Mesothelial cell of epicardium (in vitro differentiated cells): Measurements from ENCODE around the gene KHSRP. TPM values are rescaled to one million over a fixed set of nuclear protein-coding genes. Genes with fewer than 3 reads are reported as not detected.
A peak's percentile ranks its signal among the peaks of the same experiment; 100 is the strongest.

Source experiments
- DNase-seq, 2 experiments: peaks; one replicate each; pipeline ENCODE4 v3.0.0; 2021; ENCODE audit warnings: low spot score in 2 of 2; ENCODE audit not compliant: unreplicated experiment in 2 of 2
- H3K27ac Mint-ChIP-seq: 2 replicates; pipeline ENCODE4 v1.8.0; 2021; ENCODE audit warnings: mixed read lengths
- H3K27me3 Mint-ChIP-seq: 2 replicates; pipeline ENCODE4 v1.8.0; 2021; ENCODE audit warnings: low read depth, mixed read lengths
- H3K36me3 Mint-ChIP-seq: 2 replicates; pipeline ENCODE4 v1.8.0; 2021; ENCODE audit warnings: mixed read lengths
- H3K4me1 Mint-ChIP-seq: 2 replicates; pipeline ENCODE4 v1.8.0; 2021; ENCODE audit warnings: mixed read lengths
- H3K4me3 Mint-ChIP-seq: 2 replicates; pipeline ENCODE4 v1.8.0; 2021; ENCODE audit warnings: mild to moderate bottlenecking, moderate library complexity, mixed read lengths
- H3K9me3 Mint-ChIP-seq: 2 replicates; pipeline ENCODE4 v1.8.0; 2021; ENCODE audit warnings: mixed read lengths
- CTCF ChIP-seq: fragments of 200-600 bp; sonication (generic); IDR thresholded peaks from one replicate; pipeline ENCODE4 v1.5.0; 2021; ENCODE audit warnings: antibody characterized with exemption; ENCODE audit not compliant: unreplicated experiment
- total RNA-seq: library from RNA; stranded (reverse); gene quantifications from 3 replicates; pipeline ENCODE4 v1.2.1, GENCODE V29; 2021

KHSRP gene
- total RNA-seq, 1 donor from 2014 or later: 380 TPM

- H3K4me3 Mint-ChIP-seq: peak overlapping the region; percentile 26
- peak overlapping the region; percentile 83 for H3K27ac Mint-ChIP-seq
- no peak for DNase-seq
- H3K27me3 Mint-ChIP-seq: peaks cover 14% of the 10 kb centered on the region
- H3K36me3 Mint-ChIP-seq: peaks cover 3% of the 10 kb centered on the region
- no peaks in the 10 kb centered on the region for H3K9me3 Mint-ChIP-seq
- H3K4me1 Mint-ChIP-seq: peaks cover 16% of the 10 kb centered on the region
- TF ChIP-seq CTCF: no peak
Observed at GRCh38 chr19:6425732-6426620, 1.4 kb upstream of the KHSRP start.

- no peak for TF ChIP-seq CTCF
- peak; percentile 97 to 98 for DNase-seq
- H3K27ac Mint-ChIP-seq: peak overlapping the region; percentile 83
Observed at GRCh38 chr19:6424939-6425731, 524 bp upstream of the KHSRP start.

GRCh38 chr19:6423499-6424194 lies 964 bp downstream of the KHSRP start:
- H3K36me3 Mint-ChIP-seq: peaks cover 9% of the 10 kb centered on the region

More at GRCh38 chr19:6424939-6425731, 524 bp upstream of the KHSRP start:
- peaks cover 19% of the 10 kb centered on the region for H3K4me1 Mint-ChIP-seq
- H3K36me3 Mint-ChIP-seq: peaks cover 5% of the 10 kb centered on the region
- H3K9me3 Mint-ChIP-seq: no peaks in the 10 kb centered on the region
- H3K27me3 Mint-ChIP-seq: peaks cover 8% of the 10 kb centered on the region
- peak overlapping the region; percentile 71 for H3K4me3 Mint-ChIP-seq

GRCh38 chr19:6421075-6422014 lies 3.3 kb downstream of the KHSRP start:
- DNase-seq: no peak
- no peaks in the 10 kb centered on the region for H3K9me3 Mint-ChIP-seq
- no peak overlapping the region for H3K4me3 Mint-ChIP-seq
- H3K27me3 Mint-ChIP-seq: no peaks in the 10 kb centered on the region
- peak overlapping the region; percentile 47 for H3K27ac Mint-ChIP-seq
- TF ChIP-seq CTCF: no peak
- peaks cover 15% of the 10 kb centered on the region for H3K36me3 Mint-ChIP-seq
- H3K4me1 Mint-ChIP-seq: peaks cover 19% of the 10 kb centered on the region

More at GRCh38 chr19:6423499-6424194, 964 bp downstream of the KHSRP start:
- H3K4me3 Mint-ChIP-seq: peak overlapping the region; percentile 84
- H3K27me3 Mint-ChIP-seq: no peaks in the 10 kb centered on the region
- peaks cover 19% of the 10 kb centered on the region for H3K4me1 Mint-ChIP-seq
- no peak for DNase-seq
- TF ChIP-seq CTCF: no peak
- no peaks in the 10 kb centered on the region for H3K9me3 Mint-ChIP-seq
- peak overlapping the region; percentile 83 for H3K27ac Mint-ChIP-seq
